ENCODE results near the gene MAP6.

Gene MAP6

DNA sequence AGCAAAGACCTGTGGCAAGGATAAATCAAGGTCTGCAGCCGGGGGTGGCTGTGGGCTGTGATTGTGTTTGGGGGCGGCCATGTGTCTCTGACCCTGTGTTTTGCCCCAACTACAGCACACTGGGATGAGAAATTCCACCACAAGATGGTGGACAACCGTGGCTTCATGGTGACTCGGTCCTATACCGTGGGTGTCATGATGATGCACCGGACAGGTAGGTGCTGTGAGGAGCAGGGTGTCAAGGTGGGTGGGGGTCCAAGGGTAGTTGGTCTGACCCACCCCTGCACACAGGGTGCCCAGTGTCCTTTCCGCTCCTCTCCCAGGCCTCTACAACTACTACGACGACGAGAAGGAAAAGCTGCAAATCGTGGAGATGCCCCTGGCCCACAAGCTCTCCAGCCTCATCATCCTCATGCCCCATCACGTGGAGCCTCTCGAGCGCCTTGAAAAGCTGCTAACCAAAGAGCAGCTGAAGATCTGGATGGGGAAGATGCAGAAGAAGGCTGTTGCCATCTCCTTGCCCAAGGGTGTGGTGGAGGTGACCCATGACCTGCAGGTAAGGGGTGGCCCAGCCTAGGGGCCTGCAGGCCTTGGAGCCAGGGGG is 100.1 kb downstream of the MAP6 start:
- Mint-ChIP-seq H3K9me3 (no peaks in the 10 kb centered on the region), H3K4me3 (no peak overlapping the region), H3K4me1 (peaks cover 1% of the 10 kb centered on the region), H3K27me3 (no peaks in the 10 kb centered on the region), H3K27ac (no peak overlapping the region), H3K36me3 (peaks cover 2% of the 10 kb centered on the region)
- DNase-seq (ENCODE audit: low spot score in 2 of 2) (no peak), ATAC-seq (ENCODE audit: low read depth) (no peak)

DNA sequence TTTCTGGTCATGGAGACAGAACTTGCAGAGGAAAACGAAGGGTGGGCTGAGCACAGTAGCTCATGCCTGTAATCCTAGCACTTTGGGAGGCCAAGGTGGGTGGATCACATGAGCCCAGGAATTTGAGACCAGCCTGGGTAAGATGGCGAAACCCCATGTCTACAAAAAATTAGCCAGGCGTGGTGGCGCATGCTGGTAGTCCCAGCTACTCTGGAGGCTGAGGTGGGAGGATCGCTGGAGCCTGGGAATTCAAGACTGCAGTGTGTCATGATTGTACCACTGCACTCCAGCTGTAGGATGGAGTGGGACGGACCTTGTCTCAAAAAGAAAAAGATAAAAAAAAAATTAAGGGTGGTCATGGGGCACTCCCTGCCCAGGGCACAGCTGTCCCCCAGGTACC is 100.9 kb downstream of the MAP6 start:
- Mint-ChIP-seq H3K36me3 (peaks cover 2% of the 10 kb centered on the region), H3K4me3 (no peak overlapping the region), H3K27me3 (no peaks in the 10 kb centered on the region), H3K27ac (no peak overlapping the region), H3K4me1 (peaks cover 5% of the 10 kb centered on the region), H3K9me3 (no peaks in the 10 kb centered on the region)
- DNase-seq (ENCODE audit: low spot score in 2 of 2) (no peak), ATAC-seq (ENCODE audit: low read depth) (no peak)

DNA sequence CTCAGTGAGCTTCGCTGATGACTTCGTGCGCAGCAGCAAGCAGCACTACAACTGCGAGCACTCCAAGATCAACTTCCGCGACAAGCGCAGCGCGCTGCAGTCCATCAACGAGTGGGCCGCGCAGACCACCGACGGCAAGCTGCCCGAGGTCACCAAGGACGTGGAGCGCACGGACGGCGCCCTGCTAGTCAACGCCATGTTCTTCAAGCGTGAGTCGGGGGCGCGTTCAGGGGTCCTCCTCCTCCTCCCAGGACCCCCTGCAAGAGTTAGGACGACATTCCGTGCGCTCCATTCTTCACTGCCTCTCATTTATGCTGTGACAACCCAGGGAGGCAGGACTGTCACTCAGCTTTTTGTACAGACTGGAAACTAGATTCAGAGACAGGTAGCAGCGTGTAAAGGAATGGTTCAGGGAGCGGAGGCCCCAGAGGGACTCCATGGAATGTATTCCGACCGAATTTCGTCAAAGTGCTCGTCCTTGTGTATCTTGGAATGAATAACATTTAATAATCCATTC is 102.0 kb downstream of the MAP6 start:
- Mint-ChIP-seq H3K36me3 (peaks cover 2% of the 10 kb centered on the region), H3K4me3 (no peak overlapping the region), H3K9me3 (no peaks in the 10 kb centered on the region), H3K4me1 (peaks cover 13% of the 10 kb centered on the region), H3K27ac (no peak overlapping the region), H3K27me3 (no peaks in the 10 kb centered on the region)
- DNase-seq (ENCODE audit: low spot score in 2 of 2) (no peak), ATAC-seq (ENCODE audit: low read depth) (no peak)

DNA sequence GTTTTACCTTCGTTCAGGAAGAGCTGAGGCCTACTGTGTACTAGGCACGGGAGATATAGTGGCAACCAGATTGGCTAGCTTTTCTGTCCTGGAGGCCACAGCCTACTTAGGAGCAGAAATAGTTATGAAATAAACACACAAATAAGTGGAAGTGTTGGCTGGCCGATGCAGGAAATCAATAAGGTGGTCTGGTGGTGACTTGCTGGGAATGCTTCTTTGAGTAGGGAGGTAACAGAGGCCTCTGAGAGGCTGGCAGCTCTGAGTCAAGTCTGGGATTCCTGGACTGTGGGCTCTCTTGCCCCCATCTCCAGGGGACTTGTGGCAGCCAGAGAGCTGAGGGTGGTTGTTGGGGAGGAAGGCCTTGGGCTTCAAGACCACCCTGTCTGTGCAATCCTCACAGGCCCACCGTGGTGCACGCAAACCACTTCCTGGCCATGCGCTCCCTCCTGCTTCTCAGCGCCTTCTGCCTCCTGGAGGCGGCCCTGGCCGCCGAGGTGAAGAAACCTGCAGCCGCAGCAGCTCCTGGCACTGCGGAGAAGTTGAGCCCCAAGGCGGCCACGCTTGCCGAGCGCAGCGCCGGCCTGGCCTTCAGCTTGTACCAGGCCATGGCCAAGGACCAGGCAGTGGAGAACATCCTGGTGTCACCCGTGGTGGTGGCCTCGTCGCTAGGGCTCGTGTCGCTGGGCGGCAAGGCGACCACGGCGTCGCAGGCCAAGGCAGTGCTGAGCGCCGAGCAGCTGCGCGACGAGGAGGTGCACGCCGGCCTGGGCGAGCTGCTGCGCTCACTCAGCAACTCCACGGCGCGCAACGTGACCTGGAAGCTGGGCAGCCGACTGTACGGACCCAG is 102.7 kb downstream of the MAP6 start:
- H3K4me3 Mint-ChIP-seq: no peak overlapping the region
- H3K4me1 Mint-ChIP-seq: peaks cover 16% of the 10 kb centered on the region
- ATAC-seq (ENCODE audit: low read depth): no peak
- H3K27me3 Mint-ChIP-seq: peaks cover under 1% of the 10 kb centered on the region
- no peak overlapping the region for H3K27ac Mint-ChIP-seq
- H3K9me3 Mint-ChIP-seq: no peaks in the 10 kb centered on the region
- DNase-seq (ENCODE audit: low spot score in 2 of 2): no peak
- H3K36me3 Mint-ChIP-seq: peaks cover 2% of the 10 kb centered on the region

DNA sequence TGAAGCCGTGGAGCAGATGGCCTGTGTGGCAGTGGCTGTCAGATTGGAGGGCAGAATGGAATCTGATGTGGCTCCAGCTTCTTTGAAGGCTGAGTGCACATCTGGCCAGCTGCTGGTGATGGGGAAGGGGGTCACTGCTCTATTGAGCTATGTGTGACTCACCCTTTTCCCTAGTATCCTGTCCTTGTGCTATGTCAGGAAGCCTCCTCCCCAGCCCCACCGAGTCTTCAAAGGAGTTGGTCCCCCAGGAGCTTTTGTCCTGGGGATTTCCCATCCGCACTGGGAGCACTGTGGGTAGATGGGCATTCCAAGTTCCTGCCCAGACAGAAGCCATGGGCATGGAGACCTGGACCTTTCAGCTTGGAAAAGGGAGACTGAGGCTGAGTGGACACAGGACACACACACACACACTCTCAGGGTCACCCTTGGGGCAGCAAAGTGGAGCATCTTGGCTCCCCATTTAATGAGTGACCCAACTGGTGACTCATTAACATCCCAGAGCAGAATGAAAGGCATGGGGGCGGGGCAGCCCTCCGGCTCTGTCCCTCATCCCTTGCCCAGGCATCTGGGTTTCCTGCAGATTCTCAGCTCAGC is 103.5 kb downstream of the MAP6 start:
- no peak for ATAC-seq (ENCODE audit: low read depth)
- peaks cover 16% of the 10 kb centered on the region for H3K4me1 Mint-ChIP-seq

DNA sequence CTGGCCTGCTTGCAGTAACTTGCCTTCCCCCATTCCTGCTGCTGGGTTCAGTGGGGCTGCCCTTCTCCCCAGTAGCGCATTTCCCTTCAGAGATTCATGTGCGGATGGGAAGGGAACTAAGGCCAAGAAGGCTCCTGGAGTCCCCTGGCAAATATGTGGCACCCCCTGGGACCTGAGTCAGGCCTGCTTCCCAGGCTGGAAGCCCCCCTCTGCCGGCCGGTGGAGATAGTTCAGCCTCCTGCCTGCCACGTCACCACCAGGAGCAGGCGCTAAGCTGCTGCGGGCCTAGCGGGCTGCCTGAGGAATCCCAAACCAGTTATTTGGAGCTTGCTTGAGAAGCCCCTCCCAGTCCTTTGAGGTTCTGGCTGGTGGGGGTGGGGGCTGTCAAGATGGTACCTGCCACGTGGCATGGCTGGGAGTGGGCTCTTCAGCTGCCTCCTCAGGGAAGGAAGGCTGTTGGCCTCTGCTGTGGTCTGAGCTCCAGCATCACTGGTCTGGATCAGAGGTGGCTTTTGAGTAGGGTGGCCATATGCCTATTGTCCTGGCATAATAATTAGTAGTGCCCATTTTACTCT is 104.8 kb downstream of the MAP6 start:
- peak overlapping the region; percentile 90 for H3K4me3 Mint-ChIP-seq

More for the DNA sequence above, 103.5 kb downstream of the MAP6 start:
- Mint-ChIP-seq H3K36me3 (peaks cover 2% of the 10 kb centered on the region), H3K27ac (no peak overlapping the region), H3K4me3 (no peak overlapping the region), H3K9me3 (no peaks in the 10 kb centered on the region), H3K27me3 (peaks cover 2% of the 10 kb centered on the region)
- no peak for DNase-seq (ENCODE audit: low spot score in 2 of 2)

DNA sequence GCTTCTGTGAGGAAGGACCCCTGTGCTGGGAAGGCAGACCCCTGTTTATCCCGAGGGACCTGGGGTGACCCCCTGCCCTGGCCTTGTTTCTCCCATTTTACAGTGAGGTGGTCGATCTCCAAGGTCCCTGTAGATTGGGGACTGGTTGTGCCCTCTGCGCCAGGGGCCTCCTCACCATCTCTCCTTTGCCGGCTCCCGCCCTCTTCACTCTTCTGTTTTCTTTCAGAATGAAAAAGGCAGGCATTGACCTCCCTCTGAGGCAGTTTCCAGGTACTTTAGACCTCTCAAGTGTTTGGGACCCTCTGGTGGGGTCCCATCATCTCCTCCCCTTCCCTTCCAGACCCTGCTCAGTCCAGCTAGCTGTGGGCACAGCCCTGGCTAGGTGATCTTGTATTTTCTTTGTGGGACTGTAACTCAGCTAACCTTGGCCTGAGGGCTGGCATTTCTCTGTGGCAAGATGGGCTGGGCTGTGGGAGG is 105.3 kb downstream of the MAP6 start:
- Mint-ChIP-seq H3K4me1 (peaks cover 16% of the 10 kb centered on the region), H3K36me3 (no peaks in the 10 kb centered on the region), H3K27me3 (peaks cover 3% of the 10 kb centered on the region), H3K27ac (no peak overlapping the region), H3K9me3 (no peaks in the 10 kb centered on the region), H3K4me3 (peak overlapping the region; percentile 90)
- DNase-seq (ENCODE audit: low spot score in 2 of 2) (no peak), ATAC-seq (ENCODE audit: low read depth) (no peak)

More for the DNA sequence above, 104.8 kb downstream of the MAP6 start:
- ATAC-seq (ENCODE audit: low read depth): no peak
- H3K27ac Mint-ChIP-seq: no peak overlapping the region
- peaks cover 2% of the 10 kb centered on the region for H3K36me3 Mint-ChIP-seq
- no peaks in the 10 kb centered on the region for H3K9me3 Mint-ChIP-seq
- H3K4me1 Mint-ChIP-seq: peaks cover 16% of the 10 kb centered on the region
- no peak for DNase-seq (ENCODE audit: low spot score in 2 of 2)
- peaks cover 3% of the 10 kb centered on the region for H3K27me3 Mint-ChIP-seq

DNA sequence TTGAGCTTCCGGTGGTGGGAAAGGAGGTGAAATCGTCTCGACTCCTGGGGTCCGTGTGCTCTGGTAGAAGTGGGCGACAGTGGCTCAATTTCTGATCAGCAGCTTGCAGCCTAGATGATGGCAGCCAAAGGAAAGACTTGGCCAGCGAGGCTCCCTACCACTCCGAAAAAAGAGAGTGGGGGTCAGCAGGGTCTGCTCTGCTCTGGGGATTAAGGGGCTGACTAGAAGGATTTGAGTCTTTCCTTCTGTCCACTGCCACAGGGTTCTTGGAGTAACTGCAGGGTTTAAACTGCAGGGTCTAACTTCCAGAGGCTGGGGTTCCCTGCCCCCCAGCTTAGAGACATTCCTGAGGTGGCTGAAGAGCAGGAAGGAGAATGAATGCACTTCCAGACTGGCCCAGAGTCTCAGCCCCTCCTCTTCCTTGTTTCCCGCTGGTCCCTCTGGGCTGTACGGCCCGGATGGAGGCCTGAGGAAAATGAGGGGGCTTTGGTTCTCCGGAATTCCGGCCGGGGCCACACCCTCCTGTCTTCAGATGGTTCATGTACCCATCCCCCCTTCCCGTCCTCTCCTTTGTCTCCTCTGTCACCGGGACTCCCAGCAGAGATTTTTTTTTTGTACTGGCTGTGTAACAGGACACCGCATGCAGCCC is 105.9 kb downstream of the MAP6 start:
- peak overlapping the region; percentile 77 for H3K27ac Mint-ChIP-seq
- H3K4me1 Mint-ChIP-seq: peaks cover 16% of the 10 kb centered on the region
- no peak for ATAC-seq (ENCODE audit: low read depth)
- H3K9me3 Mint-ChIP-seq: no peaks in the 10 kb centered on the region
- peak overlapping the region; percentile 90 for H3K4me3 Mint-ChIP-seq
- peaks cover 3% of the 10 kb centered on the region for H3K27me3 Mint-ChIP-seq
- no peaks in the 10 kb centered on the region for H3K36me3 Mint-ChIP-seq
- no peak for DNase-seq (ENCODE audit: low spot score in 2 of 2)

DNA sequence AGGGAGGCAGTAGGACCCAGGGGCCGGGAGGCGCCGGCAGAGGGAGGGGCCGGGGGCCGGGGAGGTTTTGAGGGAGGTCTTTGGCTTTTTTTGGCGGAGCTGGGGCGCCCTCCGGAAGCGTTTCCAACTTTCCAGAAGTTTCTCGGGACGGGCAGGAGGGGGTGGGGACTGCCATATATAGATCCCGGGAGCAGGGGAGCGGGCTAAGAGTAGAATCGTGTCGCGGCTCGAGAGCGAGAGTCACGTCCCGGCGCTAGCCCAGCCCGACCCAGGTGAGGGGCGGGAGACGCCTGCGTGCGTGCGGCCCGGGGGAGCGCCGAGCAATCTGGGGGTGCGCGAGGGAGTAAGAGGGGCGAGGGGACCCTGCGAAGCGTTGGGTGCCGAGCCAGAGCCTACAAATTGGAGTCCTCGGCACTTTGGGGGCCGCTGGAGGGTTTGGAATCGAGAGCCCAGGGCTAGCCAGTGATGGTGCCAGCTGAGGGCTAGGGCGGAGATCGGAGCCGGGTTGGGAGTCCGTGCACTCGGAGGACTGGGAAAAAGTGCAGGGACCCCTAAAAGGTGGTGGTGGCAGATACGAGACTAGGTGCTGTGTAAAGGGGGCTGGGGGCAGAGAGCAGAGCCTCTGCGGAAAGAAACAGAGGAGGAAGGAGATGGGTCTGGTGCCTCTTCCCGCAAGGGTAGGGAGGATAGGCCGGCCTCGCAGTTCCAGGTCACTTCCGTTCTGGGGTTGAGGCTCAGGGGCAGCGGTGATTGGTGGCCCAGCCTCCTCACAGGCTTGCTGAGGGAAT is 106.6 kb downstream of the MAP6 start, which contains the start of gene SERPINH1:
Gene SERPINH1 (plus strand): TSS at position 206 of the 788 bp plus-strand sequence. CDS start 4,097 bp downstream, outside the sequence.
- peak within 1 kb of the TSS; percentile 90 for H3K4me3 Mint-ChIP-seq
- peaks cover 16% of the 10 kb centered on the region for H3K4me1 Mint-ChIP-seq
- peak within 1 kb of the TSS; percentile 77 for H3K27ac Mint-ChIP-seq
- ATAC-seq (ENCODE audit: low read depth) (peak; percentile 81), DNase-seq (ENCODE audit: low spot score in 2 of 2) (peak; percentile 21 to 44)
- peaks cover 3% of the 10 kb centered on the region for H3K27me3 Mint-ChIP-seq
- H3K9me3 Mint-ChIP-seq: no peaks in the 10 kb centered on the region
- H3K36me3 Mint-ChIP-seq: no peaks in the 10 kb centered on the region

DNA sequence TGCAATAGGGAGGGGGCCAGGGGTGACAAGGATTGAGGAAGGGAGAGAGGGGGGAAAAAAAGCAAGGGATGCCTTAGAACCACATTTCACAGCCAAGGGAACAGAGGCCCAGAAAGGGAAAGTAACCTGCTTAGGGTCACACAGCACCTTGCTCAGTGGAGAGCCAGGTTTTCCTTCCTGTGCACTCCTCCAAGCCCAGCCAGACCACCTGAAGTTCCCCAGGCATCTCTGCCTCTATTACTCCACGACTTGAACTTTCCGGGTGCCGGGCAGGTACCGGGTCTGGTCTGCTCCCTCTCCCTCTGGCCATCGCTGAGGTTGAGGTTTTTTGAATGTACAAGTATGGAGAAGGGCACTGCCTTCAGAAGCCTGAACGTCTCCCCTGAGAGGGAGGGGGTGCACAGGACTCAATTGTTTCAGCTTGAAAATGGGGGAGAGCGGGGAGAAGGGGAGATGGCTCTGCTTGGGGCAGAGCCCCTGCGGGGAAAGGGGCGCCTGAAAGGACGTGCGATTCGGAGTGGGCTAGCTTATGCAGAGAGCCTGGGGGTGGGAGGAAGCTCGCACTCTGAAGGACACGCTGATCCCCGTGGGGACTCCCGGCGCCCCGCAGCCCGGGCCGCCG is 107.3 kb downstream of the MAP6 start:
- no peak for DNase-seq (ENCODE audit: low spot score in 2 of 2)
- H3K9me3 Mint-ChIP-seq: no peaks in the 10 kb centered on the region
- no peaks in the 10 kb centered on the region for H3K36me3 Mint-ChIP-seq
- peak overlapping the region; percentile 90 for H3K4me3 Mint-ChIP-seq
- peaks cover 3% of the 10 kb centered on the region for H3K27me3 Mint-ChIP-seq
- no peak for ATAC-seq (ENCODE audit: low read depth)
- H3K4me1 Mint-ChIP-seq: peaks cover 16% of the 10 kb centered on the region
- H3K27ac Mint-ChIP-seq: no peak overlapping the region

DNA sequence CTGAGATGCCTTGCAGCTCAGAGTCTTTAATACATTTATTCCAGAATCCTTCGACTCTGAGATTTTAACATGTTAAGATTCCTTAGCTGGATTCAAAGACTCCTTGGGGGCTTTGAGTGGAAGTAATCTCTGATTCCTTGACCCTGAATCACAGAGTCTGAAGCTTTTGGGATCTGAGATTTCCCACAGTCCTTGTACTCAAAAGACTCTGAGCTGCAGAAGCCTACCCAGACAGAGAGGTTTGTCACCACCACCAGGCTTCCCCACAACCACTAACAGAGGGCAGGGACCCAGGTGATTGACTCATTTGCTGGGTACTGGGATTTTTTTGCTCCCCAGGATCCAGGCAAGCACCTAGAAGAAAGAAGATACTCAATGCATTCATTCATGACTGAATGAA is 108.2 kb downstream of the MAP6 start:
- H3K4me1 Mint-ChIP-seq: peaks cover 16% of the 10 kb centered on the region
- H3K27me3 Mint-ChIP-seq: peaks cover 3% of the 10 kb centered on the region
- no peak for DNase-seq (ENCODE audit: low spot score in 2 of 2)
- no peak for ATAC-seq (ENCODE audit: low read depth)
- H3K36me3 Mint-ChIP-seq: no peaks in the 10 kb centered on the region
- H3K9me3 Mint-ChIP-seq: no peaks in the 10 kb centered on the region
- H3K4me3 Mint-ChIP-seq: peak overlapping the region; percentile 46
- no peak overlapping the region for H3K27ac Mint-ChIP-seq

DNA sequence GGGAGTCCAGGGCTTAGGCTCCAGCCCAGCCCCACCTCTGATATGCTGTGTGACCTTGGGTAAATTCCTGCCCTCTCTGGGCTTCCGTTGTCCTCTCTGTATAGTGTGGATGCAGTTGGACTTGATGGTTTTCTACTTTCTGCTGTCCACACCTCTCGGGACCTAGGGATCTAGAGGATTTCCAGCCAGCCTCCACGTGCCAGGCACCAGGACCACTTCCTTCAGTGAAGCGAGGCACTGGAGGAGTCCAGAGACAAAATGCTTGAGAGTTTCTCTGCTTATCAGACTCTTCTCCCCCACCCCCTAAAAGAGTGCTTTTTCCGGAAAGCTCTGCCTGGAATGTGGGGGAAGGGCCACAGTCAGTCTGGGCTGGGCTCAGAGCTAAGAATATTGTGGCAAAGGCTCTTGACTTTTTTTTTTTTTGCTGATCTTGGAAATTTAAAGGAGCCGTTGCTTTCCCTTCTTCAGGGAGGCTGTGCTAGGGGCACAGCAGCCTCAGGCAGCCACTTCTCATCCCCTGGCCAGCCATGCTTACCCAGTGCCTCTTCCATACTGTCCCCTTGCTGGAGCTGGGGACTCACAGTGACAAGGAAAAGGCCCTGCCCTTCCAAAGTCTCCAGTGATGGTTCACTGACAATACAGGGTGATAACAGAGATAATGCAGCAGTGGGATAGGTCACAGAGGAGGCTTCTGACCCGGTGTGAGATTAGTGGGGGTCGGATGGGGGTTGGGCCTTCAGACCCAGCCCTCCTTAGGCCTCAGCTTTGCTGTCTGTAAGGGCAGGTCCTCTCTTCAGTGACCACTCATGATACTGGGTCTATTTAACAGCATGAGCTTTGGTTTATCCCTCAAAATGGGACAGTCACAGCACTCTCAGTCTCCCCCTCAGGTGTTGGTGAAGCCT is 109.6 kb downstream of the MAP6 start:
- Mint-ChIP-seq H3K4me1 (peaks cover 16% of the 10 kb centered on the region), H3K9me3 (no peaks in the 10 kb centered on the region), H3K27ac (no peak overlapping the region), H3K36me3 (no peaks in the 10 kb centered on the region), H3K27me3 (peaks cover 6% of the 10 kb centered on the region), H3K4me3 (no peak overlapping the region)
- ATAC-seq (ENCODE audit: low read depth) (no peak), DNase-seq (ENCODE audit: low spot score in 2 of 2) (no peak)

Measured in memory B cell (primary cell).